GM23338 (cell line): Measurements from ENCODE around the gene IL1RN. TPM values are rescaled to one million over a fixed set of nuclear protein-coding genes. Genes with fewer than 3 reads are reported as not detected.

ENCODE experiments used
- ATAC-seq: fragments of 200-7000 bp; cut with Tn5 transposase; 3 replicates; pipeline ENCODE4 v1.9.1; 2020
- DNase-seq: peaks from one replicate; pipeline ENCODE4 v3.0.0-alpha.2; 2015; ENCODE audit warnings: low spot score
- H2AFZ ChIP-seq: fragments of 200-600 bp; sonication (generic); 2 replicates; pipeline ENCODE4 v1.8.0; 2016; ENCODE audit warnings: antibody characterized with exemption, mild to moderate bottlenecking, moderate library complexity
- H3F3A ChIP-seq: fragments of 200-600 bp; sonication (generic); replicated peaks from 2 replicates; pipeline ENCODE4 v1.8.0; 2017; ENCODE audit warnings: antibody characterized with exemption, mixed run types, low read depth
- H3K27ac ChIP-seq: fragments of 200-600 bp; sonication (generic); 2 replicates; pipeline ENCODE4 v1.6.1; 2016; ENCODE audit warnings: low read depth
- H3K27me3 ChIP-seq: fragments of 200-600 bp; sonication (generic); 2 replicates; pipeline ENCODE4 v1.8.0; 2016; ENCODE audit warnings: mild to moderate bottlenecking, mixed run types, moderate library complexity; ENCODE audit not compliant: insufficient read depth
- H3K36me3 ChIP-seq: fragments of 200-600 bp; sonication (generic); 2 replicates; pipeline ENCODE4 v1.8.0; 2016; ENCODE audit warnings: mild to moderate bottlenecking; ENCODE audit not compliant: insufficient read depth
- H3K4me1 ChIP-seq: fragments of 200-600 bp; sonication (generic); 2 replicates; pipeline ENCODE4 v1.8.0; 2016; ENCODE audit warnings: mild to moderate bottlenecking, moderate library complexity; ENCODE audit not compliant: insufficient read depth
- H3K4me2 ChIP-seq: fragments of 200-600 bp; sonication (generic); 2 replicates; pipeline ENCODE4 v1.7.1; 2017; ENCODE audit warnings: mixed run types
- H3K4me3 ChIP-seq: fragments of 200-600 bp; sonication (generic); 2 replicates; pipeline ENCODE4 v1.6.1; 2016; ENCODE audit warnings: mixed run types
- H3K79me2 ChIP-seq: fragments of 200-600 bp; sonication (generic); replicated peaks from 2 replicates; pipeline ENCODE4 v1.8.0; 2017; ENCODE audit warnings: mild to moderate bottlenecking; ENCODE audit not compliant: insufficient read depth
- H3K9me2 ChIP-seq: fragments of 200-600 bp; sonication (generic); 2 replicates; pipeline ENCODE4 v1.8.0; 2017; ENCODE audit not compliant: insufficient read depth
- H4K20me1 ChIP-seq: fragments of 200-600 bp; sonication (generic); replicated peaks from 2 replicates; pipeline ENCODE4 v1.8.0; 2017; ENCODE audit warnings: mild to moderate bottlenecking; ENCODE audit not compliant: insufficient read depth
- H3K27ac Mint-ChIP-seq: 2 replicates; pipeline ENCODE4 v1.8.0; 2020; ENCODE audit warnings: inconsistent platforms, mild to moderate bottlenecking, moderate library complexity, mixed read lengths
- H3K27me3 Mint-ChIP-seq: 3 replicates; pipeline ENCODE4 v1.8.0; 2022; ENCODE audit warnings: low read depth, mild to moderate bottlenecking, moderate library complexity, mixed read lengths, inconsistent platforms; ENCODE audit not compliant: insufficient read depth, poor library complexity
- H3K36me3 Mint-ChIP-seq: 3 replicates; pipeline ENCODE4 v1.8.0; 2021; ENCODE audit warnings: low read depth, mild to moderate bottlenecking, inconsistent platforms, moderate library complexity, mixed read lengths
- H3K4me1 Mint-ChIP-seq: 3 replicates; pipeline ENCODE4 v1.8.0; 2020; ENCODE audit warnings: mild to moderate bottlenecking, inconsistent platforms, mixed read lengths
- H3K4me3 Mint-ChIP-seq: 3 replicates; pipeline ENCODE4 v1.8.0; 2021; ENCODE audit warnings: moderate library complexity, mild to moderate bottlenecking, inconsistent platforms, mixed read lengths
- H3K9me3 Mint-ChIP-seq: 3 replicates; pipeline ENCODE4 v1.8.0; 2020; ENCODE audit warnings: moderate library complexity, mild to moderate bottlenecking, inconsistent platforms, mixed read lengths
- CREB1 ChIP-seq: fragments of 250-450 bp; sonication (Bioruptor Pico); IDR thresholded peaks from 2 replicates; pipeline ENCODE4 v1.5.0; 2020; ENCODE audit warnings: low read depth, mild to moderate bottlenecking, moderate library complexity
- EZH2phosphoT487 ChIP-seq: fragments of 200-600 bp; sonication (generic); IDR thresholded peaks from one replicate; pipeline ENCODE4 v1.8.1; 2018; ENCODE audit warnings: antibody characterized with exemption; ENCODE audit not compliant: unreplicated experiment
- JUNB ChIP-seq: IDR thresholded peaks from one replicate; pipeline ENCODE4 v1.6.1; 2016; ENCODE audit warnings: antibody characterized with exemption; ENCODE audit not compliant: unreplicated experiment
- ZNF114 ChIP-seq: fragments of 250-450 bp; sonication (Bioruptor Pico); IDR thresholded peaks from 2 replicates; pipeline ENCODE4 v1.5.0; 2020; ENCODE audit warnings: mild to moderate bottlenecking, moderate library complexity
- polyA plus RNA-seq: library from polyadenylated mRNA; unstranded; fragments of >200 nt; fragmentation: Nextera tagmentation; extraction: Ambion mirVana; gene quantifications from 2 replicates; pipeline ENCODE4 v1.2.1, GENCODE V29; 2016
- total RNA-seq: library from RNA; depleted of rRNA; stranded (reverse); fragments of >200 nt; shearing (Covaris generic); gene quantifications from 2 replicates; pipeline ENCODE4 v1.2.3, GENCODE V29; 2014
- TF ChIP-seq, protein P1 (sequence below): IDR thresholded peaks from one replicate; pipeline ENCODE4 v1.6.1; 2018; ENCODE audit warnings: antibody characterized with exemption; ENCODE audit not compliant: unreplicated experiment
- TF ChIP-seq, protein P2 (sequence below): fragments of 250-450 bp; sonication (Bioruptor Pico); IDR thresholded peaks from 2 replicates; pipeline ENCODE4 v1.5.0; 2020; ENCODE audit warnings: mild to moderate bottlenecking, moderate library complexity

IL1RN gene
- total and polyA plus RNA-seq, 2 experiments from 2014 or later, result not detected

DNA sequence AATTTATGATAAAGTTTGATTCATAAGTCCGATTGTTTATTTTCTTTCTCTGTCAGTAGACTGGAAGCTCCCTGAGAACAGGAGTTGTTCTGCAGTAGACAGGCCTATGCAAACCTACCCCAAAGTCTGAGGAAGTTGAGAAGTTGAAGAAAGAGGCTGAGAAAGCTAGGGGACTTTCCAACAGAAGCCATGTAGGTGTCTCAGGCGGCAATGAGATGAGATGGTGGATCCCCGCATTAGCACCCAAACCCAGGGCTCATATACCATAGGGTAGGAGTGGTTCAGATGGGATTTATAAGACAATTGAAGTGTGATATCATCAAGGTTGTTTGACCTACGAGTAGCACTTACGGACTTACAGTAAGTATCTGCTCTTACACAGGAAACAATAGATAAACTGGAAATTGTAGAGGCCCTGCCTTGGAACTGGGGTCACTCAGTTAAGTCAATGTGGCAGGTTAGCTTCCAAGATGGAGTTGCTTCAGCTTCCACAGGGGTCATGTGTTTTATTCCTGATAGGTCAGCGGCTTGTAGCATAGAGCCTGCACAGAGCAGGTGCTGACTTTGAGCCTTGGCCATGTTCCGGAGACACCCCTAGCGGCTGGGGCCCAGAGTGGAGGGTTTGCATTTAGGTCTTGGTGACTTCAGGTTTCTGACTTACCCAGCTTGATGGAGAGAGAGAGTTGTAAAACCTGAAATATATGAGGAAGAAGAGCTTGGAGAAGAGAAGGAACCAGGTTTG, 44.1 kb downstream of the IL1RN start:
- Mint-ChIP-seq H3K36me3 (no peaks in the 10 kb centered on the region), H3K27ac (no peak overlapping the region), H3K4me3 (no peak overlapping the region), H3K9me3 (no peaks in the 10 kb centered on the region; the same call in 2 of the 3 replicates), H3K4me1 (peaks cover 20% of the 10 kb centered on the region), H3K27me3 (peaks cover 9% of the 10 kb centered on the region)
- no peaks in the 10 kb centered on the region for H3K36me3 ChIP-seq
- H2AFZ ChIP-seq, result no peak overlapping the region
- H3K4me1 ChIP-seq, result no peaks in the 10 kb centered on the region; the same call in 1 of the 2 replicates
- DNase-seq (no peak), ATAC-seq (no peak)
- no peaks in the 10 kb centered on the region for H4K20me1 ChIP-seq
- H3F3A ChIP-seq, result no peaks in the 10 kb centered on the region
- H3K4me3 ChIP-seq, result no peak overlapping the region
- H3K27me3 ChIP-seq, result no peaks in the 10 kb centered on the region
- no peak overlapping the region for H3K27ac ChIP-seq
- H3K9me2 ChIP-seq, result no peaks in the 10 kb centered on the region
- no peak overlapping the region for H3K4me2 ChIP-seq
- H3K79me2 ChIP-seq, result no peaks in the 10 kb centered on the region
- TF ChIP-seq CREB1 (CRISPR knock-in tag) (no peak), ZNF114 (CRISPR knock-in tag) (no peak), EZH2phosphoT487 (no peak), JUNB (no peak)
- TF ChIP-seq, protein P1, sequence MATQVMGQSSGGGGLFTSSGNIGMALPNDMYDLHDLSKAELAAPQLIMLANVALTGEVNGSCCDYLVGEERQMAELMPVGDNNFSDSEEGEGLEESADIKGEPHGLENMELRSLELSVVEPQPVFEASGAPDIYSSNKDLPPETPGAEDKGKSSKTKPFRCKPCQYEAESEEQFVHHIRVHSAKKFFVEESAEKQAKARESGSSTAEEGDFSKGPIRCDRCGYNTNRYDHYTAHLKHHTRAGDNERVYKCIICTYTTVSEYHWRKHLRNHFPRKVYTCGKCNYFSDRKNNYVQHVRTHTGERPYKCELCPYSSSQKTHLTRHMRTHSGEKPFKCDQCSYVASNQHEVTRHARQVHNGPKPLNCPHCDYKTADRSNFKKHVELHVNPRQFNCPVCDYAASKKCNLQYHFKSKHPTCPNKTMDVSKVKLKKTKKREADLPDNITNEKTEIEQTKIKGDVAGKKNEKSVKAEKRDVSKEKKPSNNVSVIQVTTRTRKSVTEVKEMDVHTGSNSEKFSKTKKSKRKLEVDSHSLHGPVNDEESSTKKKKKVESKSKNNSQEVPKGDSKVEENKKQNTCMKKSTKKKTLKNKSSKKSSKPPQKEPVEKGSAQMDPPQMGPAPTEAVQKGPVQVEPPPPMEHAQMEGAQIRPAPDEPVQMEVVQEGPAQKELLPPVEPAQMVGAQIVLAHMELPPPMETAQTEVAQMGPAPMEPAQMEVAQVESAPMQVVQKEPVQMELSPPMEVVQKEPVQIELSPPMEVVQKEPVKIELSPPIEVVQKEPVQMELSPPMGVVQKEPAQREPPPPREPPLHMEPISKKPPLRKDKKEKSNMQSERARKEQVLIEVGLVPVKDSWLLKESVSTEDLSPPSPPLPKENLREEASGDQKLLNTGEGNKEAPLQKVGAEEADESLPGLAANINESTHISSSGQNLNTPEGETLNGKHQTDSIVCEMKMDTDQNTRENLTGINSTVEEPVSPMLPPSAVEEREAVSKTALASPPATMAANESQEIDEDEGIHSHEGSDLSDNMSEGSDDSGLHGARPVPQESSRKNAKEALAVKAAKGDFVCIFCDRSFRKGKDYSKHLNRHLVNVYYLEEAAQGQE, result no peak
- TF ChIP-seq, protein P2, sequence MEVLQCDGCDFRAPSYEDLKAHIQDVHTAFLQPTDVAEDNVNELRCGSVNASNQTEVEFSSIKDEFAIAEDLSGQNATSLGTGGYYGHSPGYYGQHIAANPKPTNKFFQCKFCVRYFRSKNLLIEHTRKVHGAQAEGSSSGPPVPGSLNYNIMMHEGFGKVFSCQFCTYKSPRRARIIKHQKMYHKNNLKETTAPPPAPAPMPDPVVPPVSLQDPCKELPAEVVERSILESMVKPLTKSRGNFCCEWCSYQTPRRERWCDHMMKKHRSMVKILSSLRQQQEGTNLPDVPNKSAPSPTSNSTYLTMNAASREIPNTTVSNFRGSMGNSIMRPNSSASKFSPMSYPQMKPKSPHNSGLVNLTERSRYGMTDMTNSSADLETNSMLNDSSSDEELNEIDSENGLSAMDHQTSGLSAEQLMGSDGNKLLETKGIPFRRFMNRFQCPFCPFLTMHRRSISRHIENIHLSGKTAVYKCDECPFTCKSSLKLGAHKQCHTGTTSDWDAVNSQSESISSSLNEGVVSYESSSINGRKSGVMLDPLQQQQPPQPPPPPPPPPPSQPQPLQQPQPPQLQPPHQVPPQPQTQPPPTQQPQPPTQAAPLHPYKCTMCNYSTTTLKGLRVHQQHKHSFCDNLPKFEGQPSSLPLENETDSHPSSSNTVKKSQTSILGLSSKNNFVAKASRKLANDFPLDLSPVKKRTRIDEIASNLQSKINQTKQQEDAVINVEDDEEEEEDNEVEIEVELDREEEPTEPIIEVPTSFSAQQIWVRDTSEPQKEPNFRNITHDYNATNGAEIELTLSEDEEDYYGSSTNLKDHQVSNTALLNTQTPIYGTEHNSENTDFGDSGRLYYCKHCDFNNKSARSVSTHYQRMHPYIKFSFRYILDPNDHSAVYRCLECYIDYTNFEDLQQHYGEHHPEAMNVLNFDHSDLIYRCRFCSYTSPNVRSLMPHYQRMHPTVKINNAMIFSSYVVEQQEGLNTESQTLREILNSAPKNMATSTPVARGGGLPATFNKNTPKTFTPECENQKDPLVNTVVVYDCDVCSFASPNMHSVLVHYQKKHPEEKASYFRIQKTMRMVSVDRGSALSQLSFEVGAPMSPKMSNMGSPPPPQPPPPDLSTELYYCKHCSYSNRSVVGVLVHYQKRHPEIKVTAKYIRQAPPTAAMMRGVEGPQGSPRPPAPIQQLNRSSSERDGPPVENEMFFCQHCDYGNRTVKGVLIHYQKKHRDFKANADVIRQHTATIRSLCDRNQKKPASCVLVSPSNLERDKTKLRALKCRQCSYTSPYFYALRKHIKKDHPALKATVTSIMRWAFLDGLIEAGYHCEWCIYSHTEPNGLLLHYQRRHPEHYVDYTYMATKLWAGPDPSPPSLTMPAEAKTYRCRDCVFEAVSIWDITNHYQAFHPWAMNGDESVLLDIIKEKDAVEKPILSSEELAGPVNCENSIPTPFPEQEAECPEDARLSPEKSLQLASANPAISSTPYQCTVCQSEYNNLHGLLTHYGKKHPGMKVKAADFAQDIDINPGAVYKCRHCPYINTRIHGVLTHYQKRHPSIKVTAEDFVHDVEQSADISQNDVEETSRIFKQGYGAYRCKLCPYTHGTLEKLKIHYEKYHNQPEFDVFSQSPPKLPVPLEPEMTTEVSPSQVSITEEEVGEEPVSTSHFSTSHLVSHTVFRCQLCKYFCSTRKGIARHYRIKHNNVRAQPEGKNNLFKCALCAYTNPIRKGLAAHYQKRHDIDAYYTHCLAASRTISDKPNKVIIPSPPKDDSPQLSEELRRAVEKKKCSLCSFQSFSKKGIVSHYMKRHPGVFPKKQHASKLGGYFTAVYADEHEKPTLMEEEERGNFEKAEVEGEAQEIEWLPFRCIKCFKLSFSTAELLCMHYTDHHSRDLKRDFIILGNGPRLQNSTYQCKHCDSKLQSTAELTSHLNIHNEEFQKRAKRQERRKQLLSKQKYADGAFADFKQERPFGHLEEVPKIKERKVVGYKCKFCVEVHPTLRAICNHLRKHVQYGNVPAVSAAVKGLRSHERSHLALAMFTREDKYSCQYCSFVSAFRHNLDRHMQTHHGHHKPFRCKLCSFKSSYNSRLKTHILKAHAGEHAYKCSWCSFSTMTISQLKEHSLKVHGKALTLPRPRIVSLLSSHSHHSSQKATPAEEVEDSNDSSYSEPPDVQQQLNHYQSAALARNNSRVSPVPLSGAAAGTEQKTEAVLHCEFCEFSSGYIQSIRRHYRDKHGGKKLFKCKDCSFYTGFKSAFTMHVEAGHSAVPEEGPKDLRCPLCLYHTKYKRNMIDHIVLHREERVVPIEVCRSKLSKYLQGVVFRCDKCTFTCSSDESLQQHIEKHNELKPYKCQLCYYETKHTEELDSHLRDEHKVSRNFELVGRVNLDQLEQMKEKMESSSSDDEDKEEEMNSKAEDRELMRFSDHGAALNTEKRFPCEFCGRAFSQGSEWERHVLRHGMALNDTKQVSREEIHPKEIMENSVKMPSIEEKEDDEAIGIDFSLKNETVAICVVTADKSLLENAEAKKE (CRISPR knock-in tag), result no peak
